Pancreas (tissue), 10 donors: ENCODE results near the gene ETV4. TPM values are rescaled to one million over a fixed set of nuclear protein-coding genes. Genes with fewer than 3 reads are reported as not detected.

Experiments
- ATAC-seq, 4 donors: fragments of 200-7000 bp; cut with Tn5 transposase; one replicate each; pipeline versions ENCODE4 v1.8.0 to v1.9.1; 2020; ENCODE audit warnings: mild to moderate bottlenecking in 4 of 4, moderate library complexity in 4 of 4
- DNase-seq, 6 donors: peaks; one replicate each; pipeline ENCODE4 v3.0.0-alpha.2; 2020
- FAIRE-seq: peaks from 2 replicates; lab custom pipeline; 2012; peaks lifted over from hg19 to GRCh38; lab: Jason Lieb, UNC
- H3K27ac ChIP-seq, 4 donors: fragments of 200-600 bp; sonication (generic); 1 replicate in 3 of 4; 2 replicates in 1 of 4; pipeline versions ENCODE4 v1.5.0 to v1.8.0; 2020
- H3K27me3 ChIP-seq, 4 donors: fragments of 200-600 bp; one replicate each; pipeline ENCODE4 v1.8.0; 2021
- H3K36me3 ChIP-seq, 3 donors: fragments of 200-600 bp; sonication (generic) in 1 of 3; one replicate each; pipeline versions ENCODE4 v1.5.0 to v1.8.0; 2020 to 2021
- H3K4me1 ChIP-seq, 3 donors: fragments of 200-600 bp; one replicate each; pipeline ENCODE4 v1.8.0; 2021
- H3K4me3 ChIP-seq, 4 donors: fragments of 200-600 bp; sonication (generic) in 2 of 4; one replicate each; pipeline versions ENCODE4 v1.5.0 to v1.8.0; 2020 to 2021
- H3K9me3 ChIP-seq, 4 donors: fragments of 200-600 bp; one replicate each; pipeline ENCODE4 v1.8.0; 2021
- CTCF ChIP-seq, 4 donors: fragments of 200-600 bp; sonication (generic) in 3 of 4; IDR thresholded peaks; one replicate each; pipeline versions ENCODE4 v1.5.0 to v1.8.0; 2021; ENCODE audit warnings: antibody characterized with exemption in 4 of 4
- WGBS, 2 donors: extraction: QIAGEN DNeasy Blood & Tissue Kit; methylation state at CpG; one replicate each; pipeline ENCODE4 v1.1.7; 2013; 5-methylcytosine and 5-hydroxymethylcytosine counted together
- intact Hi-C, 3 donors: fragments of 100-400 bp; cut with DNase I; formaldehyde crosslinking; loops; one replicate each; pipeline versions ENCODE4 v1.11.1 to v1.14.2; 2022
- polyA plus RNA-seq, 2 donors: library from polyadenylated mRNA; stranded (reverse); fragments of 200-250 nt; gene quantifications; one replicate each; pipeline ENCODE4 v1.2.3, GENCODE V29; 2013
- total RNA-seq, 6 donors: library from RNA; stranded (reverse); fragmentation: NEBNext Ultra II Directional in 4 of 6; extraction: Animal tissue kit (Norgen Biotek cat#: 25700) in 4 of 6; gene quantifications; one replicate each; pipeline versions ENCODE4 v1.2.1 to v1.2.4, GENCODE V29; 2021 to 2023
- donor health status: healthy with polysubstance abuse.
- donor health status: DM: no; HTN: no; CAD: no; lungs with moderate emphysema.
- donor health status: DM: no; HTN: no; CAD: no.
- donor health status: control.
- donor health status: control.
- donor health status: Bipolar disorder and iron deficiency.
- donor health status: DM: yes; HTN: yes; CAD: no.
- donor health status: DM: no; HTN: no; CAD: no.
- donor health status: DM: no; HTN: no; CAD: no.
- donor health status: DM: yes; HTN: yes; CAD: no.

Gene ETV4
- 1 to 10 TPM; 1.7 to 6.5 (median 4.6) TPM for total RNA-seq
- 10 to 100 TPM; 10.6 to 16.4 TPM for polyA plus RNA-seq

GRCh38 chr17:43546319-43547188 is at the start of gene ETV4:
TSS of gene ETV4 (minus strand) at chr17:43546340. CDS start at chr17:43545617, 723 bp downstream.
- Histone ChIP-seq H3K27ac (peak within 1 kb of the TSS; percentile 35 to 82 (median 80)), H3K9me3 (no peaks in the 10 kb centered on the region), H3K4me1 (peaks cover 0 to 7% (median 4%) of the 10 kb centered on the region in 3 donors), H3K27me3 (no peaks in the 10 kb centered on the region), H3K4me3 (peak within 1 kb of the TSS; percentile 37 to 60 (median 48)), H3K36me3 (no peaks in the 10 kb centered on the region)
- 1 to 2% methylated on average over 46 of the region's 46 CpGs for WGBS, 2 donors
- TF ChIP-seq CTCF (IDR thresholded peaks at IDR 0.05), result no peak
- FAIRE-seq, result peak; percentile 70
- intact Hi-C loops, result no loop called here
- ATAC-seq, result peak; percentile 90 to 92 (median 91)
- DNase-seq, result peak; percentile 82 to 95 (median 90)

- Histone ChIP-seq H3K36me3 (no peaks in the 10 kb centered on the region), H3K4me1 (no peaks in the 10 kb centered on the region), H3K27ac (no peak overlapping the region), H3K27me3 (no peaks in the 10 kb centered on the region), H3K4me3 (no peak overlapping the region), H3K9me3 (no peaks in the 10 kb centered on the region)
- intact Hi-C loops, result no loop called here
- DNase-seq (no peak), ATAC-seq (no peak), FAIRE-seq (no peak)
- 46 to 66% methylated on average over 4 of the region's 4 CpGs for WGBS, 2 donors
- TF ChIP-seq CTCF (IDR thresholded peaks at IDR 0.05), result no peak
These were observed 49.3 kb upstream of the ETV4 start for GRCh38 chr17:43595466-43595865.

GRCh38 chr17:43591779-43592562 is 45.8 kb upstream of the ETV4 start:
- WGBS, 2 donors, result 66 to 72% methylated on average over 28 of the region's 28 CpGs

GRCh38 chr17:43591001-43591400 is 44.9 kb upstream of the ETV4 start:
- Histone ChIP-seq H3K27ac (peak overlapping the region in 2 of 4 donors; percentile 28 to 52), H3K4me3 (no peak overlapping the region), H3K4me1 (no peaks in the 10 kb centered on the region), H3K27me3 (no peaks in the 10 kb centered on the region), H3K36me3 (no peaks in the 10 kb centered on the region), H3K9me3 (no peaks in the 10 kb centered on the region)
- FAIRE-seq, result no peak
- ATAC-seq, result no peak
- TF ChIP-seq CTCF (IDR thresholded peaks at IDR 0.05), result no peak
- no peak for DNase-seq
- intact Hi-C loops, result no loop called here
- 88 to 92% methylated on average over 3 of the region's 3 CpGs for WGBS, 2 donors

More at GRCh38 chr17:43591779-43592562, 45.8 kb upstream of the ETV4 start:
- peak in 1 of 6 donors; percentile 12 for DNase-seq
- H3K27me3 ChIP-seq, result no peaks in the 10 kb centered on the region
- H3K9me3 ChIP-seq, result no peaks in the 10 kb centered on the region
- ATAC-seq, result peak in 3 of 4 donors; percentile 36 to 79 (median 65)
- no peak for TF ChIP-seq CTCF (IDR thresholded peaks at IDR 0.05)
- peak overlapping the region in 2 of 4 donors; percentile 28 to 52 for H3K27ac ChIP-seq
- no peak overlapping the region for H3K4me3 ChIP-seq
- H3K4me1 ChIP-seq, result no peaks in the 10 kb centered on the region
- H3K36me3 ChIP-seq, result no peaks in the 10 kb centered on the region
- intact Hi-C loops, result no loop called here
- FAIRE-seq, result no peak
